Fibroblast of skin of left biceps (primary cell): Measurements from ENCODE around the gene HES7.
A peak's percentile ranks its signal among the peaks of the same experiment; 100 is the strongest.
"Not testable (repeated sequence)": the region's sequence is repeated elsewhere in the genome, so short reads cannot be mapped to it uniquely, and the experiment has no call there.

ENCODE experiments used
- DNase-seq, 2 experiments: peaks; one replicate each; pipeline ENCODE4 v3.0.0-alpha.2; 2013; ENCODE audit warnings: low read depth in 2 of 2

The HES7 gene

DNA sequence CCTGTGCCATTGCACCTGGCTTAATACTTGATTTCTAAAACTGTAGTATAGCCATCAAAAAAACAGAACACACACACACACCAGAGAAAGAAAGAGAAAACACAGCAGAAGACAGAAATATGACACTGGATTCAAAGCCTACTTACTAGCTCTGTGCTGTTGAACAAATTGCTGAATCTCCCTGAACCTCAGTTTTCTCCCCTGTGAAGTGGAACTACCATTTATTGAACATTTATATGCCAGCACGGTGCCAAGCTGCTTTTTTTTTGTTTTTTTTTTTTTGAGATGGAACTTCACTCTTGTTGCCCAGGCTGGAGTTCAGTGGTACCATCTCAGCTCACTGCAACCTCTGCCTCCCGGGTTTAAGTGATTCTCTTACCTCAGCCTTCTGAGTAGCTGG, 23.1 kb downstream of the HES7 start:
- no peak for DNase-seq

GRCh38 chr17:8100111-8100510, 23.8 kb downstream of the HES7 start:
- no peak for DNase-seq

DNA sequence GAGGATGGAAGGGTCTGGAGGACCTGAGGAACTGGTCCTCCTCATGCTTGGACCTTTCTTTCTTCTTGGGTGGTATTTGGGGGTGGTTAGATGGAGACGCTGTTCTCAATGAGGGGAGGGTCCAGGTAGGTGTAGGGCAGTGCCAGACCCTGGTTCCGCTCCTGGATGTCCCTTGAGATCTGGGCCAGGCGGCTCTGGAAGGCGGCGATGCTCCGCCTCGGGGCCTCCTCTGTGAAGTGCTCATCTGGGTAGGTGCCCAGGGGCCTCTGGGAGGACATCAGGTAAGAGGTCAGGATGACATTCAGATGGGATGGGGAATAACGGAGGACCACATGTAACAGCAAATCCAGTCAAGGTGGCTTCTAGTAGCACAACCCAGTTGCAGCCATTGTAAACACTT, 27.4 kb downstream of the HES7 start:
- DNase-seq: no peak

- no peak for DNase-seq
Observed at GRCh38 chr17:8095361-8095760, 28.5 kb downstream of the HES7 start.

- DNase-seq: no peak
Observed at GRCh38 chr17:8091033-8091687, 32.7 kb downstream of the HES7 start.

DNA sequence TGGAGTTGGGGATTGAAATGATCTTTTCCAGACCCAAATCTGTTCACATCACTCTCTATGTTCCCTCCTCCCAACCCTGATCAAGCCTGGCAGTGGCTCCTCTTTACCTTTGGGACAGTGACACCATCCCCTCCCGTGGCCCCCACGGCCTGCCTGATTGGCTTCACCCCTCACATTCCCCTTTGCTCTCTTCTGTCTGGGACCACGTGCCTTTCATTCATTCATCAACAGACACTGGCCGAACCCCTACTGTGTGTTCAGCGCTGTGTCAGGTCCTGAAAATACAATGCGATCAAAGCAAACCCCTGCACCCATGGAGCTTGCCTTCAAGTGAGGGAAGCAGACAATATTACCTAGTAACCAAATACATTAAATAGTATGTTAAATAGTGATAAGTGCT, 34.2 kb downstream of the HES7 start:
- DNase-seq: no peak

DNA sequence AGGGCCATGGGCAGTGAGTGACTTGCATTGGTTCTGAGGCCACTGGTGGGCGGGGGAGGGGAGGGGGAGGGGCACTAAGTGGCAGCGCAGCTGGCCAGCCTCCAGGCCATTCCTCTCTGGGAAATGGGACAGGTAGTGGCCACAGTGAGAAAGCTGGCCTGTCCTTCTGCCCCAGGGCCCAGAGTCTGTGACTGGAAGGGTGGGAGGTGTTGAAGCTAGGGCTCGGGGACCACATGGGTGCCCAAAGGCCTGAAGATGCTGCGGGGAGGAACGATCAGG, 36.0 kb downstream of the HES7 start:
- no peak for DNase-seq

DNA sequence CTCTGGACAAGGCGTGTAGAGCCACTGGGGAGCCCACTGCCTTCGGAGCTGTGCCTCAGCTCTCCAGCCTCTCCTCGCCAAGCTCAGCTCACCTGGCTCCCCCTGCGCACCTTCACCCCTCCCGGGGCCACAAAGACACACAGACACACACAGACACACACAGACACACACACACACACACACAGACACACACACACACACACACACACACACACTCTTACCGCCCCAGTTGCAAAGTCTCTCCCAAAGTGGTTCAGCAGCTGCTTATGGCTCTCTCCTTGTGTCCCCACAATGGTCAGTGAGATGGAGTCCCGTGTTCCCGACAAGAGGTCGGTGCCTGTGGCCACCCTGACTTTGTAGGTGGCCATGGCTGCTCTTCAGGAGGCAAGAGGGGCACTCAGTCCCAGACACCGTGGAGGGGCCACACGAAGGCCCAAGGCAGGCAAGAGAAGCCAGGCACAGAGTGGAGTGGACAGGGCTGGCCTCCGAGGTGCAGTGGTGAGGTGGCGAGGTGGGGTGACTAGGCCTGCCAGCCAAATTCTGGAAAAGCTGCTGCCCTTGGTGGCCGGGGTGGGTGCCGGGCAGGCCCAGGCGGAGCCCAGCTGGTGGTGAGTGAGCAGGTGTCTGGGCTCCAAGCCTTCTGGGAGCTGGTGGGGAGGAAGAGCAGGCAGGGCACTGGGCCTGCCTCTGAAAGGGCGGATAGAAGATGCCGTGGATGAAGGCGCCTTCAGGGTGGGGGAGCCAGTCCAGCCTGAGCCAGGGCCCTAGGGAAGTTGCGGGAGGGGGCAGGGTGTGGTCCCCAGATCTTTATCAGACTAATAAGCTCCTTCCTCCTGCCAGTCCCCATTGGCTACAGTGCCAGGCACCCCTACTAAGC, 36.6 kb downstream of the HES7 start, which contains the start of gene ALOX12B:
Gene ALOX12B (minus strand): TSS at position 642 of the 877 bp plus-strand sequence. CDS start 274 bp downstream, at position 368.
- DNase-seq: no peak

GRCh38 chr17:8084250-8084649, 39.7 kb downstream of the HES7 start:
- DNase-seq: no peak

GRCh38 chr17:8082292-8082691, 41.6 kb downstream of the HES7 start:
- no peak for DNase-seq

DNA sequence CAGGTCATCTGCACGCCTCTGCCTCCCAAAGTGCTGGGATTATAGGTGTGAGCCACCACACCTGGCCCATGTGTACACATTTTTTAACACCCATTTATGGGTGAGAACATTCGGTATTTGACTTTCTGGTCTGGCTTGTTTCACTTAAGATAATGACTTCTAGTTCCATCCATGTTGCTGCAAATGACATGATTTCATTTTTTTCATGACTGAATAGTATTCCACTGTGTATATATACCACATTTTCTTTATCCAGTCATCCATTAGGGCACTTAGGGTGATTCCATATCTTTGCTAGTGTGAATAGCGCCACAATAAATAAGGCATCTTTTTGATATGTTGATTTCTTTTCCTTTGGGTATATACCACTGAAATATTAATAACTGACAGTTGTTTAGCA, 42.0 kb downstream of the HES7 start:
- DNase-seq: no peak

GRCh38 chr17:8080799-8081219, 43.1 kb downstream of the HES7 start:
- no peak for DNase-seq

GRCh38 chr17:8080208-8080798, 43.6 kb downstream of the HES7 start:
- DNase-seq: no peak

DNA sequence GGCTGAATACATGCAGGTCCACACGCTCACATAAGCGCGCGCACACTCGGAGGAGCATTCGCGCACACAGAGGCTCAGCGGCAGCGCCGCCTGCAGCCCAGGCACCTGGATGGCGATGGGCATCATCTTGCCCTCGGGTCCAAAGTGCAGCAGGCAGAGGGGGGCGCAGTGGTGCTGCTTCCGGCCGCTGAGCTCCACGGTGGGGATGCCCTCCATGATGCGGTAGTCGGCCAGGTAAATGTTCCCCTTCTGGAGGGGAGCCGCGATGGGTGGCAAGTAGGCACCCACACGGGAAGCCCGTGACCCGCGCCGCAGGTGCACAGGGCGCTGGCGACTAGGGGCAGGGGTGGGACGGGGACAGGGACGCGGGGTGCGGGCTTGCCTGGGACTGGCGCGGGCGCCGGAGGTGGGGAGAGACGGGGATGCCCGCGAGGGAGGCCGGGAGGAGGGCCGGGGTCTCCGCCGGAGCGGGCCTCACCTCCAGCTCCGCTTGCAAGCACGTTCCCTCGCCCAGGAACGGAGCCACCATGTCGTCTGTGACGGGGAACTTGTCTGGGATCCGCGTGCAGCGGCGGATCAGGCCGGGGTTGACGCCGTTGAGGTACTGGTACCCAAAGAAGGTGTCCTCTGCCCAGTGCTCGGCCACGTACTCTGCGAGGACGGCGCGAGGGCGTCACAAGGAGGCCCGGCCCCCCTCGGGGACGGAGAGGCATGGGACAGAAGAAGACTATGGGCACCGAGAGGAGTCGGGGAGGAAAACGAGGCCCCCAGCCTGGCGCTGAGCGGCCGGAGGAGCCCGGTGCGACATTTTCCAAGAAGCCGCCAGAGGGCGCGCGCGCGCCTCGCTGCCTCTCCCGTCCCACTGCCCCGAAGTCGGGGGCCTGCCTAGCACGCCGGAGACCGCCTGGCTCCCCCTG, 44.4 kb downstream of the HES7 start:
- DNase-seq: peak in 1 of 2 experiments; percentile 12

DNA sequence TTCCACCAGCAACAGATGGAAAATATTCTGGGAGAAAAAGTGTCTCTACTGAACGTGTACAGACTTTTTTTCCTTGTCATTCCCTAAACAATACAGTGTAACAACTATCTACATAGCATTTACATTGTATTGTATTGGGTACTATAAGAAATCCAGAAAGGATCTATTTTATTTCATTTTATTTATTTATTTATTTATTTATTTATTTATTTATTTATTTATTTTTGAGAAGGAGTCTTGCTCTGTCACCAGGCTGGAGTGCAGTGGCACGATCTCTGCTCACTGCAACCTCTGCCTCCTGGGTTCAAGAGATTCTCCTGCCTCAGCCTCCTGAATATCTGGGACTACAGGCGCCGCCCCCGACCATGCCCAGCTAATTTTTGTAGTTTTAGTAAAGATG, 46.0 kb downstream of the HES7 start:
- DNase-seq: not testable (repeated sequence)

DNA sequence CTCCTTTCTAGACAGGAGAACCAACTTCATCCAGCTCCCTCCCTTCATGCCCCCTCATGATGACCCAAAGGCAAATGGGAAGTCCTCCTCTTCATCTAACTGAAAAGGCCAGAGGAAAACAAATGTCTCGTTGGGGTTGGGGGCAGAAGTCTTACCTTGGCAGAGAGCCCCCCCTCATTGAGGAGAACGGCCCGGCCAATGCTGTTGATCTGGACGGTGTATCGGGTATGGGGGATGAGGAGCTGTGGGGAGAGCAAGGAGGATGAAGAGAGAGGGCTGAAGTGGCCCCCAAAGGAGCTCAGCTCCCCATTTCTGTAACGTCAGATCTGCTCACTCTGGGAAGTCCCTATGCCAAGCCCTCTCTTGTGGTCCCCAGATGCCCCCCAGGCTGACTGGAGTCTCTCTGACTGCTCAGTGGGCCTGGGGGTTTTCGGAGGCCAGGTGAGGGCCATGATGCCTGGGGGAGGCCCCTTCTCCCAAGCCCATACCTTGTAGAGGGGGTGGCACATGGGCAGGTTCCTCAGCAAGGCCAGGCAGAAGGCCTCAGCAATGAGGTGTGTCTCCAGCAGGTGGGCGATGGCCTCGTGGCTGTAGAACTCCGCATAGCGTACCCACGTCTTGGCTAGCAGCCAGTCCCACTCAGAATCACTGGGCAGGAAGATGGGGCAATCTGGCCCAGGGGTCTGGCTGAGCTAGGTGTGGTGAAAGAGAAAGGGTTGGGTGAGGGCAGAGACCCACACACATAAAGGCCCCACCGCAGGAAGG, 47.2 kb downstream of the HES7 start:
- no peak for DNase-seq

GRCh38 chr17:8075574-8076342, 48.1 kb downstream of the HES7 start:
- no peak for DNase-seq

GRCh38 chr17:8075081-8075480, 48.8 kb downstream of the HES7 start:
- DNase-seq: no peak

DNA sequence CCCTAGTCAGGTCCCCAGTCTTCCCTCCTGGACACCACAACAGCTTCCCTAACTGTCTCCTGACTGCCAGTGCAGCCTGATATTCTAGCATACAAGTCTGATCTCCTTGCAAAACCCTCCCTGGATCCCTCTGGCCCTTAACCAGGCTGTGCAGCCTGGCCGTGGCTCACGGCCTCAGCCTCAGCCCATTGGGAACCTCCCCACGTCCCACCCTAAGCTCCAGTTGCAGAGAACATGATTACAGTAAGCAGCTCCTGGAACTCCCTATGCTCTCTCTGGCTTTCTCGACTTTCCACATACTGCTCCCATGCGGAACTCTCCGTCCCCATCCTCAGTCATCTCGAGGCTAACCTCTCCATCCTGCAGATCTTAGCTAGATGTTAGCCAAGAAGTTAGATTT, 49.4 kb downstream of the HES7 start:
- no peak for DNase-seq
